H1 (cell line): Measurements from ENCODE around the gene MYOD1.

Source experiments
- POLR2AphosphoS5 ChIP-seq: IDR thresholded peaks from 2 replicates; pipeline ENCODE4 v1.6.1; 2011; ENCODE audit warnings: low read depth, low read length
- RFX5 ChIP-seq: IDR thresholded peaks from 2 replicates; pipeline ENCODE4 v1.6.1; 2011; ENCODE audit warnings: low read depth, low read length, improper control_type of control experiment, borderline replicate concordance
- TBP ChIP-seq: IDR thresholded peaks from 2 replicates; pipeline ENCODE4 v1.6.1; 2011; ENCODE audit warnings: low read depth, low read length, improper control_type of control experiment

GRCh38 chr11:17743026-17743807 is 23.8 kb downstream of the MYOD1 start:
- TF ChIP-seq RFX5 (no peak), POLR2AphosphoS5 (no peak), TBP (no peak)
